Mesodermal cell (in vitro differentiated cells): Measurements from ENCODE around the gene SMOC2.
"Not testable (repeated sequence)": the region's sequence is repeated elsewhere in the genome, so short reads cannot be mapped to it uniquely, and the experiment has no call there.

ENCODE experiments used
- H3K27ac ChIP-seq: 2 replicates; pipeline ENCODE4 v1.7.0; 2013; ENCODE audit warnings: mild to moderate bottlenecking, low read depth, low read length, moderate library complexity; ENCODE audit not compliant: severe bottlenecking
- H3K36me3 ChIP-seq: 2 replicates; pipeline ENCODE4 v1.7.1; 2013; ENCODE audit warnings: mild to moderate bottlenecking, low read length, moderate library complexity; ENCODE audit not compliant: control insufficient read depth, insufficient read depth
- H3K4me1 ChIP-seq: one replicate; pipeline ENCODE4 v1.7.1; 2013; ENCODE audit warnings: mild to moderate bottlenecking, low read length; ENCODE audit not compliant: insufficient read depth, control insufficient read depth, poor library complexity, severe bottlenecking
- H3K4me3 ChIP-seq: 2 replicates; pipeline ENCODE4 v1.7.0; 2013; ENCODE audit warnings: low read length, control low read depth, mild to moderate bottlenecking; ENCODE audit not compliant: insufficient read depth, poor library complexity, severe bottlenecking; ENCODE audit errors: extremely low read depth
- H3K9me3 ChIP-seq: 2 replicates; pipeline ENCODE4 v1.7.1; 2013; ENCODE audit warnings: mild to moderate bottlenecking, low read length, moderate library complexity; ENCODE audit not compliant: control insufficient read depth
- WGBS, 2 experiments: methylation state at CpG; one replicate each; pipeline ENCODE4 v1.1.5; 2013; ENCODE audit warnings: missing lambda C conversion rate in 2 of 2; ENCODE audit not compliant: insufficient coverage in 2 of 2; 5-methylcytosine and 5-hydroxymethylcytosine counted together

Gene SMOC2

GRCh38 chr6:168532070-168532469 is 91.1 kb downstream of the SMOC2 start:
- Histone ChIP-seq H3K4me1 (no peaks in the 10 kb centered on the region), H3K36me3 (no peaks in the 10 kb centered on the region), H3K27ac (no peak overlapping the region), H3K4me3 (no peak overlapping the region), H3K9me3 (no peaks in the 10 kb centered on the region)
- WGBS, 2 experiments, result 83 to 87% methylated on average over 2 to 3 of the region's 5 CpGs

GRCh38 chr6:168533414-168533813 is 92.4 kb downstream of the SMOC2 start:
- Histone ChIP-seq H3K36me3 (no peaks in the 10 kb centered on the region), H3K27ac (no peak overlapping the region), H3K4me1 (no peaks in the 10 kb centered on the region), H3K4me3 (no peak overlapping the region), H3K9me3 (no peaks in the 10 kb centered on the region)
- WGBS, 2 experiments, result 92 to 100% methylated on average over 2 of the region's 4 CpGs

- Histone ChIP-seq H3K27ac (no peak overlapping the region), H3K4me3 (no peak overlapping the region), H3K36me3 (no peaks in the 10 kb centered on the region), H3K4me1 (no peaks in the 10 kb centered on the region), H3K9me3 (no peaks in the 10 kb centered on the region)
- WGBS, 2 experiments, result 87 to 89% methylated on average over 5 of the region's 6 CpGs
Observed at GRCh38 chr6:168534265-168534664, 93.3 kb downstream of the SMOC2 start.

GRCh38 chr6:168535711-168536110 is 94.7 kb downstream of the SMOC2 start:
- no peaks in the 10 kb centered on the region for H3K4me1 ChIP-seq
- WGBS, 2 experiments, result 94 to 95% methylated on average over 22 of the region's 22 CpGs
- H3K36me3 ChIP-seq, result no peaks in the 10 kb centered on the region
- no peaks in the 10 kb centered on the region for H3K9me3 ChIP-seq
- H3K4me3 ChIP-seq, result no peak overlapping the region
- no peak overlapping the region for H3K27ac ChIP-seq

- no peaks in the 10 kb centered on the region for H3K4me1 ChIP-seq
- no peaks in the 10 kb centered on the region for H3K36me3 ChIP-seq
- WGBS, 2 experiments, result 76 to 92% methylated on average over 6 to 7 of the region's 7 CpGs
- H3K9me3 ChIP-seq, result no peaks in the 10 kb centered on the region
- no peak overlapping the region for H3K27ac ChIP-seq
- H3K4me3 ChIP-seq, result no peak overlapping the region
Observed at GRCh38 chr6:168536196-168536595, 95.2 kb downstream of the SMOC2 start.

- Histone ChIP-seq H3K9me3 (no peaks in the 10 kb centered on the region), H3K36me3 (no peaks in the 10 kb centered on the region), H3K4me1 (no peaks in the 10 kb centered on the region), H3K27ac (no peak overlapping the region), H3K4me3 (no peak overlapping the region)
- WGBS, 2 experiments, result 92 to 94% methylated on average over 17 of the region's 17 CpGs
Observed at GRCh38 chr6:168536665-168537539, 95.9 kb downstream of the SMOC2 start.

- no peak overlapping the region for H3K27ac ChIP-seq
- H3K4me1 ChIP-seq, result no peaks in the 10 kb centered on the region
- WGBS, 2 experiments, result 60 to 84% methylated on average over 8 to 10 of the region's 10 CpGs
- no peaks in the 10 kb centered on the region for H3K36me3 ChIP-seq
- no peaks in the 10 kb centered on the region for H3K9me3 ChIP-seq
- no peak overlapping the region for H3K4me3 ChIP-seq
Observed at GRCh38 chr6:168537540-168537884, 96.5 kb downstream of the SMOC2 start.

GRCh38 chr6:168538188-168538891 is 97.4 kb downstream of the SMOC2 start:
- not testable (repeated sequence) for H3K9me3 ChIP-seq, H3K4me1 ChIP-seq, H3K4me3 ChIP-seq, H3K27ac ChIP-seq, H3K36me3 ChIP-seq
- WGBS, 2 experiments, result 99 to 100% methylated on average over 2 to 8 of the region's 14 CpGs

- Histone ChIP-seq H3K4me3 (no peak overlapping the region), H3K4me1 (no peaks in the 10 kb centered on the region), H3K27ac (no peak overlapping the region), H3K9me3 (no peaks in the 10 kb centered on the region), H3K36me3 (no peaks in the 10 kb centered on the region)
- WGBS, 2 experiments, result 89 to 92% methylated on average over 15 to 19 of the region's 21 CpGs
Observed at GRCh38 chr6:168538892-168539811, 98.2 kb downstream of the SMOC2 start.

- Histone ChIP-seq H3K27ac (no peak overlapping the region), H3K36me3 (no peaks in the 10 kb centered on the region)
Observed at GRCh38 chr6:168540713-168541291, 99.8 kb downstream of the SMOC2 start.

More at GRCh38 chr6:168540713-168541291, 99.8 kb downstream of the SMOC2 start:
- H3K9me3 ChIP-seq, result no peaks in the 10 kb centered on the region
- H3K4me3 ChIP-seq, result no peak overlapping the region
- WGBS, 2 experiments, result 55 to 60% methylated on average over 10 to 13 of the region's 15 CpGs
- no peaks in the 10 kb centered on the region for H3K4me1 ChIP-seq
